ENCODE results near the gene LIPN. TPM values are rescaled to one million over a fixed set of nuclear protein-coding genes. Genes with fewer than 3 reads are reported as not detected.

LIPN gene
- total and polyA plus RNA-seq, 2 experiments from 2014 or later, result not detected

DNA sequence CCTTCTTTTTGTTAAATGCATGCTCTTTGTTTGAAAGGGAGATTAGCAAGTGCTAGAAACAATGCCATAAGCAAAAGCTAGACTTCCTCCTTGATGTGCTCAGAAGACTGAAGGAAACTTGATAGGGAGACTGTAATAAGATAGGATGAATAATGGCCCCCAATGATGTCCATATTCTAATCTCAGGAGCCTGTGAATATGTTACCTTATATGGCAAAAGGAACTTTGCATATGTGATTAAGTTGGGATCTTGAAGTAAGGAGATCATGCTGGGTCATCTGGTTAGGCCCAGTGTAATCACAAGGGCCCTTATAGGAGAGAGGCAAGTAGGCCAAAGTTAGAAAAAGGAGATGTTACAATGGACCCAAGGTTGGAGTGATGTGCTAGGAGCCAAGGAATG lies 29.1 kb downstream of the LIPN start:
- no peaks in the 10 kb centered on the region for H3K36me3 Mint-ChIP-seq (ENCODE audit: low read depth)
- no peak overlapping the region for H3K4me3 ChIP-seq
- H3K4me1 Mint-ChIP-seq, result peaks cover 4% of the 10 kb centered on the region; the same call in 1 of the 3 replicates
- no peaks in the 10 kb centered on the region for H4K20me1 ChIP-seq (replicated peaks; ENCODE audit: insufficient read depth)
- H3K27me3 Mint-ChIP-seq (ENCODE audit: insufficient read depth, low read depth, poor library complexity), result peaks cover 2% of the 10 kb centered on the region
- H3K4me3 Mint-ChIP-seq, result no peak overlapping the region
- H3F3A ChIP-seq (replicated peaks; ENCODE audit: low read depth), result no peaks in the 10 kb centered on the region
- no peaks in the 10 kb centered on the region for H3K79me2 ChIP-seq (replicated peaks; ENCODE audit: insufficient read depth)
- no peak for DNase-seq (ENCODE audit: low spot score)
- H3K4me2 ChIP-seq, result no peak overlapping the region
- no peaks in the 10 kb centered on the region for H3K27me3 ChIP-seq (ENCODE audit: insufficient read depth)
- H3K9me2 ChIP-seq (ENCODE audit: insufficient read depth), result no peaks in the 10 kb centered on the region
- H3K36me3 ChIP-seq (ENCODE audit: insufficient read depth), result no peaks in the 10 kb centered on the region
- H3K27ac Mint-ChIP-seq, result no peak overlapping the region
- TF ChIP-seq EZH2 (IDR thresholded peaks at IDR 0.05; ENCODE audit: low read depth, unreplicated experiment), result no peak
- no peak for TF ChIP-seq JUNB (IDR thresholded peaks at IDR 0.05; ENCODE audit: unreplicated experiment)
- no peak for TF ChIP-seq POLR2AphosphoS5 (IDR thresholded peaks at IDR 0.05; ENCODE audit: low read depth)
- TF ChIP-seq, protein P1, sequence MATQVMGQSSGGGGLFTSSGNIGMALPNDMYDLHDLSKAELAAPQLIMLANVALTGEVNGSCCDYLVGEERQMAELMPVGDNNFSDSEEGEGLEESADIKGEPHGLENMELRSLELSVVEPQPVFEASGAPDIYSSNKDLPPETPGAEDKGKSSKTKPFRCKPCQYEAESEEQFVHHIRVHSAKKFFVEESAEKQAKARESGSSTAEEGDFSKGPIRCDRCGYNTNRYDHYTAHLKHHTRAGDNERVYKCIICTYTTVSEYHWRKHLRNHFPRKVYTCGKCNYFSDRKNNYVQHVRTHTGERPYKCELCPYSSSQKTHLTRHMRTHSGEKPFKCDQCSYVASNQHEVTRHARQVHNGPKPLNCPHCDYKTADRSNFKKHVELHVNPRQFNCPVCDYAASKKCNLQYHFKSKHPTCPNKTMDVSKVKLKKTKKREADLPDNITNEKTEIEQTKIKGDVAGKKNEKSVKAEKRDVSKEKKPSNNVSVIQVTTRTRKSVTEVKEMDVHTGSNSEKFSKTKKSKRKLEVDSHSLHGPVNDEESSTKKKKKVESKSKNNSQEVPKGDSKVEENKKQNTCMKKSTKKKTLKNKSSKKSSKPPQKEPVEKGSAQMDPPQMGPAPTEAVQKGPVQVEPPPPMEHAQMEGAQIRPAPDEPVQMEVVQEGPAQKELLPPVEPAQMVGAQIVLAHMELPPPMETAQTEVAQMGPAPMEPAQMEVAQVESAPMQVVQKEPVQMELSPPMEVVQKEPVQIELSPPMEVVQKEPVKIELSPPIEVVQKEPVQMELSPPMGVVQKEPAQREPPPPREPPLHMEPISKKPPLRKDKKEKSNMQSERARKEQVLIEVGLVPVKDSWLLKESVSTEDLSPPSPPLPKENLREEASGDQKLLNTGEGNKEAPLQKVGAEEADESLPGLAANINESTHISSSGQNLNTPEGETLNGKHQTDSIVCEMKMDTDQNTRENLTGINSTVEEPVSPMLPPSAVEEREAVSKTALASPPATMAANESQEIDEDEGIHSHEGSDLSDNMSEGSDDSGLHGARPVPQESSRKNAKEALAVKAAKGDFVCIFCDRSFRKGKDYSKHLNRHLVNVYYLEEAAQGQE (IDR thresholded peaks at IDR 0.05; ENCODE audit: unreplicated experiment), result no peak
- TF ChIP-seq, protein P2, sequence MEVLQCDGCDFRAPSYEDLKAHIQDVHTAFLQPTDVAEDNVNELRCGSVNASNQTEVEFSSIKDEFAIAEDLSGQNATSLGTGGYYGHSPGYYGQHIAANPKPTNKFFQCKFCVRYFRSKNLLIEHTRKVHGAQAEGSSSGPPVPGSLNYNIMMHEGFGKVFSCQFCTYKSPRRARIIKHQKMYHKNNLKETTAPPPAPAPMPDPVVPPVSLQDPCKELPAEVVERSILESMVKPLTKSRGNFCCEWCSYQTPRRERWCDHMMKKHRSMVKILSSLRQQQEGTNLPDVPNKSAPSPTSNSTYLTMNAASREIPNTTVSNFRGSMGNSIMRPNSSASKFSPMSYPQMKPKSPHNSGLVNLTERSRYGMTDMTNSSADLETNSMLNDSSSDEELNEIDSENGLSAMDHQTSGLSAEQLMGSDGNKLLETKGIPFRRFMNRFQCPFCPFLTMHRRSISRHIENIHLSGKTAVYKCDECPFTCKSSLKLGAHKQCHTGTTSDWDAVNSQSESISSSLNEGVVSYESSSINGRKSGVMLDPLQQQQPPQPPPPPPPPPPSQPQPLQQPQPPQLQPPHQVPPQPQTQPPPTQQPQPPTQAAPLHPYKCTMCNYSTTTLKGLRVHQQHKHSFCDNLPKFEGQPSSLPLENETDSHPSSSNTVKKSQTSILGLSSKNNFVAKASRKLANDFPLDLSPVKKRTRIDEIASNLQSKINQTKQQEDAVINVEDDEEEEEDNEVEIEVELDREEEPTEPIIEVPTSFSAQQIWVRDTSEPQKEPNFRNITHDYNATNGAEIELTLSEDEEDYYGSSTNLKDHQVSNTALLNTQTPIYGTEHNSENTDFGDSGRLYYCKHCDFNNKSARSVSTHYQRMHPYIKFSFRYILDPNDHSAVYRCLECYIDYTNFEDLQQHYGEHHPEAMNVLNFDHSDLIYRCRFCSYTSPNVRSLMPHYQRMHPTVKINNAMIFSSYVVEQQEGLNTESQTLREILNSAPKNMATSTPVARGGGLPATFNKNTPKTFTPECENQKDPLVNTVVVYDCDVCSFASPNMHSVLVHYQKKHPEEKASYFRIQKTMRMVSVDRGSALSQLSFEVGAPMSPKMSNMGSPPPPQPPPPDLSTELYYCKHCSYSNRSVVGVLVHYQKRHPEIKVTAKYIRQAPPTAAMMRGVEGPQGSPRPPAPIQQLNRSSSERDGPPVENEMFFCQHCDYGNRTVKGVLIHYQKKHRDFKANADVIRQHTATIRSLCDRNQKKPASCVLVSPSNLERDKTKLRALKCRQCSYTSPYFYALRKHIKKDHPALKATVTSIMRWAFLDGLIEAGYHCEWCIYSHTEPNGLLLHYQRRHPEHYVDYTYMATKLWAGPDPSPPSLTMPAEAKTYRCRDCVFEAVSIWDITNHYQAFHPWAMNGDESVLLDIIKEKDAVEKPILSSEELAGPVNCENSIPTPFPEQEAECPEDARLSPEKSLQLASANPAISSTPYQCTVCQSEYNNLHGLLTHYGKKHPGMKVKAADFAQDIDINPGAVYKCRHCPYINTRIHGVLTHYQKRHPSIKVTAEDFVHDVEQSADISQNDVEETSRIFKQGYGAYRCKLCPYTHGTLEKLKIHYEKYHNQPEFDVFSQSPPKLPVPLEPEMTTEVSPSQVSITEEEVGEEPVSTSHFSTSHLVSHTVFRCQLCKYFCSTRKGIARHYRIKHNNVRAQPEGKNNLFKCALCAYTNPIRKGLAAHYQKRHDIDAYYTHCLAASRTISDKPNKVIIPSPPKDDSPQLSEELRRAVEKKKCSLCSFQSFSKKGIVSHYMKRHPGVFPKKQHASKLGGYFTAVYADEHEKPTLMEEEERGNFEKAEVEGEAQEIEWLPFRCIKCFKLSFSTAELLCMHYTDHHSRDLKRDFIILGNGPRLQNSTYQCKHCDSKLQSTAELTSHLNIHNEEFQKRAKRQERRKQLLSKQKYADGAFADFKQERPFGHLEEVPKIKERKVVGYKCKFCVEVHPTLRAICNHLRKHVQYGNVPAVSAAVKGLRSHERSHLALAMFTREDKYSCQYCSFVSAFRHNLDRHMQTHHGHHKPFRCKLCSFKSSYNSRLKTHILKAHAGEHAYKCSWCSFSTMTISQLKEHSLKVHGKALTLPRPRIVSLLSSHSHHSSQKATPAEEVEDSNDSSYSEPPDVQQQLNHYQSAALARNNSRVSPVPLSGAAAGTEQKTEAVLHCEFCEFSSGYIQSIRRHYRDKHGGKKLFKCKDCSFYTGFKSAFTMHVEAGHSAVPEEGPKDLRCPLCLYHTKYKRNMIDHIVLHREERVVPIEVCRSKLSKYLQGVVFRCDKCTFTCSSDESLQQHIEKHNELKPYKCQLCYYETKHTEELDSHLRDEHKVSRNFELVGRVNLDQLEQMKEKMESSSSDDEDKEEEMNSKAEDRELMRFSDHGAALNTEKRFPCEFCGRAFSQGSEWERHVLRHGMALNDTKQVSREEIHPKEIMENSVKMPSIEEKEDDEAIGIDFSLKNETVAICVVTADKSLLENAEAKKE (CRISPR knock-in tag; IDR thresholded peaks at IDR 0.05), result no peak
- TF ChIP-seq CREB1 (CRISPR knock-in tag; IDR thresholded peaks at IDR 0.05; ENCODE audit: low read depth), result no peak
- TF ChIP-seq NANOG (IDR thresholded peaks at IDR 0.05; ENCODE audit: borderline replicate concordance), result no peak
- H3K4me1 ChIP-seq (ENCODE audit: insufficient read depth), result no peaks in the 10 kb centered on the region
- ATAC-seq, result no peak
- H2AFZ ChIP-seq, result no peak overlapping the region
- H3K9me3 Mint-ChIP-seq, result no peaks in the 10 kb centered on the region
- H3K27ac ChIP-seq (ENCODE audit: low read depth), result no peak overlapping the region

Measured in GM23338 (cell line).